ENCODE data around the gene ADGRE1. TPM values are rescaled to one million over a fixed set of nuclear protein-coding genes. Genes with fewer than 3 reads are reported as not detected.
A peak's percentile ranks its signal among the peaks of the same experiment; 100 is the strongest.
"Not testable (repeated sequence)": the region's sequence is repeated elsewhere in the genome, so short reads cannot be mapped to it uniquely, and the experiment has no call there.

Gene ADGRE1
- total RNA-seq, 2 donors from 2014 or later: 1.00 to 2.0 TPM

GRCh38 chr19:6862673-6863078 lies 24.7 kb upstream of the ADGRE1 start:
- no peaks in the 10 kb centered on the region for H3K9me3 Mint-ChIP-seq
- DNase-seq (ENCODE audit: low spot score): peak; percentile 88
- H3K4me1 Mint-ChIP-seq (ENCODE audit: low read depth in 2 of 2): peaks cover 14 to 18% of the 10 kb centered on the region in 2 donors
- H3K36me3 Mint-ChIP-seq: no peaks in the 10 kb centered on the region
- H3K27me3 Mint-ChIP-seq: no peaks in the 10 kb centered on the region
- H3K27ac Mint-ChIP-seq: peak overlapping the region; percentile 50 to 72
- peak overlapping the region; percentile 81 for H3K4me3 Mint-ChIP-seq
- ATAC-seq: peak; percentile 92

GRCh38 chr19:6864325-6864940 lies 22.9 kb upstream of the ADGRE1 start:
- no peaks in the 10 kb centered on the region for H3K27me3 Mint-ChIP-seq
- no peak overlapping the region for H3K27ac Mint-ChIP-seq
- ATAC-seq (no peak), DNase-seq (ENCODE audit: low spot score) (no peak)
- no peaks in the 10 kb centered on the region for H3K9me3 Mint-ChIP-seq
- H3K36me3 Mint-ChIP-seq: no peaks in the 10 kb centered on the region
- peaks cover 14 to 18% of the 10 kb centered on the region in 2 donors for H3K4me1 Mint-ChIP-seq (ENCODE audit: low read depth in 2 of 2)
- H3K4me3 Mint-ChIP-seq: no peak overlapping the region

GRCh38 chr19:6865849-6866248 lies 21.5 kb upstream of the ADGRE1 start:
- Mint-ChIP-seq H3K36me3 (no peaks in the 10 kb centered on the region), H3K9me3 (no peaks in the 10 kb centered on the region), H3K27ac (no peak overlapping the region), H3K4me3 (no peak overlapping the region), H3K27me3 (no peaks in the 10 kb centered on the region), H3K4me1 (ENCODE audit: low read depth in 2 of 2) (peaks cover 16 to 18% of the 10 kb centered on the region in 2 donors)
- no peak for DNase-seq (ENCODE audit: low spot score)
- ATAC-seq: no peak

GRCh38 chr19:6866741-6867151 lies 20.6 kb upstream of the ADGRE1 start:
- Mint-ChIP-seq H3K27ac (peak overlapping the region in 1 of 2 donors; percentile 4), H3K9me3 (no peaks in the 10 kb centered on the region)

GRCh38 chr19:6868351-6868750 lies 19.0 kb upstream of the ADGRE1 start:
- H3K4me3 Mint-ChIP-seq: no peak overlapping the region
- DNase-seq (ENCODE audit: low spot score): no peak
- no peaks in the 10 kb centered on the region for H3K9me3 Mint-ChIP-seq
- peaks cover 5 to 6% of the 10 kb centered on the region in 2 donors for H3K4me1 Mint-ChIP-seq (ENCODE audit: low read depth in 2 of 2)
- no peak overlapping the region for H3K27ac Mint-ChIP-seq
- no peaks in the 10 kb centered on the region for H3K36me3 Mint-ChIP-seq
- no peak for ATAC-seq
- H3K27me3 Mint-ChIP-seq: no peaks in the 10 kb centered on the region

More at GRCh38 chr19:6866741-6867151, 20.6 kb upstream of the ADGRE1 start:
- DNase-seq (ENCODE audit: low spot score): no peak
- Mint-ChIP-seq H3K36me3 (no peaks in the 10 kb centered on the region), H3K4me1 (ENCODE audit: low read depth in 2 of 2) (peaks cover 15% of the 10 kb centered on the region in 2 donors), H3K27me3 (no peaks in the 10 kb centered on the region), H3K4me3 (no peak overlapping the region)
- ATAC-seq: no peak

- not testable (repeated sequence) for ATAC-seq; H3K4me3 Mint-ChIP-seq; H3K27me3 Mint-ChIP-seq; H3K4me1 Mint-ChIP-seq (ENCODE audit: low read depth in 2 of 2); H3K36me3 Mint-ChIP-seq; H3K9me3 Mint-ChIP-seq; DNase-seq (ENCODE audit: low spot score); H3K27ac Mint-ChIP-seq
Measured at GRCh38 chr19:6869151-6869882, 18.1 kb upstream of the ADGRE1 start.

GRCh38 chr19:6873708-6874431 lies 13.5 kb upstream of the ADGRE1 start:
- Mint-ChIP-seq H3K4me3 (no peak overlapping the region), H3K27ac (no peak overlapping the region), H3K9me3 (no peaks in the 10 kb centered on the region), H3K4me1 (ENCODE audit: low read depth in 2 of 2) (peaks cover 7 to 10% of the 10 kb centered on the region in 2 donors), H3K27me3 (peaks cover 3 to 10% of the 10 kb centered on the region in 2 donors), H3K36me3 (no peaks in the 10 kb centered on the region)
- no peak for DNase-seq (ENCODE audit: low spot score)
- ATAC-seq: no peak

- H3K4me1 Mint-ChIP-seq (ENCODE audit: low read depth in 2 of 2): peaks cover 7 to 8% of the 10 kb centered on the region in 2 donors
- no peaks in the 10 kb centered on the region for H3K9me3 Mint-ChIP-seq
- peaks cover 7 to 21% of the 10 kb centered on the region in 2 donors for H3K27me3 Mint-ChIP-seq
- peak overlapping the region in 1 of 2 donors; percentile 53 for H3K27ac Mint-ChIP-seq
- no peaks in the 10 kb centered on the region for H3K36me3 Mint-ChIP-seq
- ATAC-seq: no peak
- H3K4me3 Mint-ChIP-seq: no peak overlapping the region
- DNase-seq (ENCODE audit: low spot score): no peak
Measured at GRCh38 chr19:6875218-6875617, 12.2 kb upstream of the ADGRE1 start.

GRCh38 chr19:6876748-6877147 lies 10.6 kb upstream of the ADGRE1 start:
- H3K27ac Mint-ChIP-seq: peak overlapping the region in 1 of 2 donors; percentile 13
- ATAC-seq (peak in 1 of 2 donors; percentile 30), DNase-seq (ENCODE audit: low spot score) (no peak)
- H3K4me1 Mint-ChIP-seq (ENCODE audit: low read depth in 2 of 2): peaks cover 7 to 8% of the 10 kb centered on the region in 2 donors
- no peaks in the 10 kb centered on the region for H3K36me3 Mint-ChIP-seq
- no peak overlapping the region for H3K4me3 Mint-ChIP-seq
- H3K9me3 Mint-ChIP-seq: no peaks in the 10 kb centered on the region
- peaks cover 10 to 21% of the 10 kb centered on the region in 2 donors for H3K27me3 Mint-ChIP-seq

- DNase-seq (ENCODE audit: low spot score) (no peak), ATAC-seq (no peak)
- H3K4me1 Mint-ChIP-seq (ENCODE audit: low read depth in 2 of 2): peaks cover 7 to 8% of the 10 kb centered on the region in 2 donors
- no peak overlapping the region for H3K4me3 Mint-ChIP-seq
- H3K27me3 Mint-ChIP-seq: peaks cover 10 to 21% of the 10 kb centered on the region in 2 donors
- H3K36me3 Mint-ChIP-seq: no peaks in the 10 kb centered on the region
- H3K9me3 Mint-ChIP-seq: no peaks in the 10 kb centered on the region
- no peak overlapping the region for H3K27ac Mint-ChIP-seq
Measured at GRCh38 chr19:6877766-6878165, 9.6 kb upstream of the ADGRE1 start.

GRCh38 chr19:6886277-6886897 lies 992 bp upstream of the ADGRE1 start:
- Mint-ChIP-seq H3K36me3 (no peaks in the 10 kb centered on the region), H3K27me3 (no peaks in the 10 kb centered on the region), H3K27ac (no peak overlapping the region), H3K9me3 (peaks cover 6% of the 10 kb centered on the region), H3K4me3 (no peak overlapping the region), H3K4me1 (ENCODE audit: low read depth in 2 of 2) (peaks cover 25 to 31% of the 10 kb centered on the region in 2 donors)
- DNase-seq (ENCODE audit: low spot score): no peak
- ATAC-seq: no peak

GRCh38 chr19:6888967-6889366 lies 1.6 kb downstream of the ADGRE1 start:
- Mint-ChIP-seq H3K4me1 (ENCODE audit: low read depth in 2 of 2) (peaks cover 39 to 42% of the 10 kb centered on the region in 2 donors), H3K27ac (peak overlapping the region in 1 of 2 donors; percentile 1), H3K27me3 (no peaks in the 10 kb centered on the region), H3K9me3 (peaks cover 8% of the 10 kb centered on the region), H3K36me3 (no peaks in the 10 kb centered on the region), H3K4me3 (no peak overlapping the region)
- ATAC-seq: no peak
- DNase-seq (ENCODE audit: low spot score): no peak

- ATAC-seq (peak in 1 of 2 donors; percentile 56), DNase-seq (ENCODE audit: low spot score) (no peak)
- peaks cover 5% of the 10 kb centered on the region for H3K36me3 Mint-ChIP-seq
- peak overlapping the region; percentile 15 to 32 for H3K27ac Mint-ChIP-seq
- H3K27me3 Mint-ChIP-seq: peaks cover 0 to 5% of the 10 kb centered on the region in 2 donors
- H3K4me1 Mint-ChIP-seq (ENCODE audit: low read depth in 2 of 2): peaks cover 42% of the 10 kb centered on the region in 2 donors
- H3K4me3 Mint-ChIP-seq: peak overlapping the region; percentile 19
- H3K9me3 Mint-ChIP-seq: peaks cover 16% of the 10 kb centered on the region
Measured at GRCh38 chr19:6890401-6890913, 3.1 kb downstream of the ADGRE1 start.

Data from natural killer cell treated with Interleukin-12 subunit alpha and Interleukin-12 subunit beta and Interleukin-15 and Interleukin-18, amount 100 ng/mL, for 72 hours (primary cell).